T-helper 1 cell (primary cell): Measurements from ENCODE around the gene KCTD19.

Experiments
- DNase-seq, 5 donors: peaks; one replicate each; pipeline ENCODE4 v3.0.0-alpha.2; 2012 to 2020

KCTD19 gene

GRCh38 chr16:67317853-67318252 lies 8.7 kb downstream of the KCTD19 start:
- DNase-seq, result no peak

GRCh38 chr16:67312719-67313118 lies 13.8 kb downstream of the KCTD19 start:
- DNase-seq, result no peak

GRCh38 chr16:67311607-67312488 lies 14.7 kb downstream of the KCTD19 start:
- peak in 1 of 5 donors; percentile 97 for DNase-seq

- no peak for DNase-seq
These were observed 16.0 kb downstream of the KCTD19 start for GRCh38 chr16:67310561-67310960.

GRCh38 chr16:67305216-67306071 lies 21.1 kb downstream of the KCTD19 start:
- DNase-seq, result no peak

GRCh38 chr16:67304020-67304419 lies 22.5 kb downstream of the KCTD19 start:
- DNase-seq, result no peak

GRCh38 chr16:67302970-67303369 lies 23.6 kb downstream of the KCTD19 start:
- DNase-seq, result no peak

- no peak for DNase-seq
These were observed 24.5 kb downstream of the KCTD19 start for GRCh38 chr16:67302076-67302475.

- no peak for DNase-seq
These were observed 25.3 kb downstream of the KCTD19 start for GRCh38 chr16:67301080-67301782.

- no peak for DNase-seq
These were observed 27.3 kb downstream of the KCTD19 start for GRCh38 chr16:67299269-67299668.

GRCh38 chr16:67298277-67298676 lies 28.3 kb downstream of the KCTD19 start:
- no peak for DNase-seq

- no peak for DNase-seq
These were observed 30.1 kb downstream of the KCTD19 start for GRCh38 chr16:67296420-67296819.

GRCh38 chr16:67294938-67295361 lies 31.6 kb downstream of the KCTD19 start:
- DNase-seq, result no peak

GRCh38 chr16:67294171-67294757 lies 32.3 kb downstream of the KCTD19 start:
- DNase-seq, result no peak

GRCh38 chr16:67291461-67291860 lies 35.1 kb downstream of the KCTD19 start:
- no peak for DNase-seq

GRCh38 chr16:67287960-67288359 lies 38.6 kb downstream of the KCTD19 start:
- no peak for DNase-seq

GRCh38 chr16:67286441-67287235 lies 39.9 kb downstream of the KCTD19 start:
- no peak for DNase-seq

GRCh38 chr16:67284699-67285646 lies 41.6 kb downstream of the KCTD19 start:
- no peak for DNase-seq

- DNase-seq, result no peak
These were observed 42.5 kb downstream of the KCTD19 start for GRCh38 chr16:67283826-67284555.
